Measurements from ENCODE around the gene CFL1.

Gene CFL1

DNA sequence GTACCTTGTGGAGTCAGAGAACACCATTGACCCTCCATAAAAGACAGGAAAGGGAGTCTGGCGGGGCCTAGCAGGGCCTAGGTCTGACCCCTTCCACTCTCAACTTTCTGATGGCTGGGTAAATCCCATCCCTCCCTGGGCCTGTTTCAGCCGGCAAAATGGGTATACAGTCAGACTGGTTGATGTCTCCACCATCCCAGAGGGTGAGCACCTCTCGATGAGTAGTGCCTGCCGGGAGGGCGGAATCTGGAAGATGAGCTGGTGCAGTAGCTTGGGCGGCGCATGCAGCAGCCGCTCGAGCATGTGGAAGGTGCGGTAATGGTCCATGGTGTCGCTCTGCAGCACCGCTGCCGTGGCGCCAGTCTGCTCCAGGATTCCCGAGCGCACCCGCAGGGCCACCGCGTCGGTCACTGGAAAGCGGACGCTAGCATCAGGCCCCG, 29.8 kb upstream of the CFL1 start:
- DNase-seq, result no peak

DNA sequence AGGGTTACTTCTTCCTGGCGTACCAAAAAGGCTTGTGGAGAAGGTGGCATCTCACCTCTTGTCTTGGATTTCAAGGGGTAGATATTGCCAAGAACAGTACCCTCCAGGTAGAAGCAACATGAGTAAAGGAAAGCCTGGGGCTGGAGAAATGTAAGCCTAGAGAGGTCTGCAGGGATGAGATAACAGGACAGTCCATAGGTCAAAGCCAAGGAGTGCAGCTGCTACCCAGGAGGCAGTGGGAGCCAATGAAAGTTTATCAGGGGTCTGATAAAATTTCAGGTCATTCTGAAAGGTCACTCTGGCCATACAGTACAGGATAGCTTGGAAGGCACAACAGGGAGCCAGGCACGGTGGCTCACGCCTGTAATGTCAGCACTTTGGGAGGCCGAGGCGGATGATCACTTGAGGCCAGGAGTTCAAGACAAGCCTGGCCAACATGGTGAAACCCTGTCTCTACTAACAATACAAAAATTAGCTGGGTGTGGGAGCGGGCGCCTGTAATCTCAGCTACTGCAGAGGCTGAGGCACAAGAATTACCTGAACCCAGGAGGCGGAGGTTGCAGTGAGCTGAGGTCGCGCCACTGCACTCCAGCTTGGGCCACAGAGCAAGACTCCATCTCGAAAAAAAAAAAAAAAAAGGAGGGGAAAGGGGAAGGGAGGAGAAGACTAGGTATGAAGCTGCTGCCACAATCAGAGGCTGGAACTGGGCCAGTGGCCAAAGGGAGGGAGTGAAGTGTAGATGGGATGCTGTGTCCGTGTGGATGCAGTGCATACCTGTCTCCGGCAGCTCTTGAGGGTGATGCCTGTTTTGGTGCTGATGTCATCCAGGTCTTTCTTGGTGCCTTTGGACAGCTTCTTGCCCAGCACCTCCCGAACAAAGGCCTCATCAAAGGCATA, 29.1 kb upstream of the CFL1 start:
- DNase-seq, result no peak

DNA sequence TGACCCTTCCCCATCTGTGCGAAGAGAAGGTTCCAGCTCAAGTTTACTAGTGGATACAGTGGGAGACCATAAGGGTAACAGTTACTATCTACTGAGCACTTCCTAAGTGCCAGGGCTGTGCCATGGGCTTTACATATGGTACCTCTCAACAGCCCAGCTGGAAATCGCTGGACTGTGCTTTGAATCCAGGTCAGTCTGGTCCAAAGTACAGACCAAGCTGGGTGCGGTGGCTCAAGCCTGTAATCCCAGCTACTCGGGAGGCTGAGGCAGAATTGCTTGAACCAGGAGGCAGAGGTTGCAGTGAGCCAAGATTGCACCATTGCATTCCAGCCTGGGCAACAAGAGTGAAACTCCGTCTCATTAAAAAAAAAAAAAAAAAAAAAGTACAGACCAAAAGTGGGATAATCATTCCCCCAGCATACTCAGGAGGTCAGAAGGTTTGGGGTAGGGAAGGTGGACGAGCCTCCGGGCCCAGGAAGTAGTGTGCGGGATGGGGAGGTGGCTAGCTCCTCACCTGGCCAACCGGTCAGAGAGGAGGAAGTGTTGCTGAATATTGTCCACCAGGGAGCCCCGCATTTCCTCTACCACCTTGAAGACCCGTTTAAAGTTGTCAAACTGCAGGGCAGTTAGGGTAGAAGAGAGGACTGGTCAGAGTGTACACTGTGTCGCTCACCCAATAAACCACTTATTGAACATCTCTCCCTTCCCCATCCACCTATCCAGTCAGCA, 28.0 kb upstream of the CFL1 start:
- DNase-seq, result no peak

DNA sequence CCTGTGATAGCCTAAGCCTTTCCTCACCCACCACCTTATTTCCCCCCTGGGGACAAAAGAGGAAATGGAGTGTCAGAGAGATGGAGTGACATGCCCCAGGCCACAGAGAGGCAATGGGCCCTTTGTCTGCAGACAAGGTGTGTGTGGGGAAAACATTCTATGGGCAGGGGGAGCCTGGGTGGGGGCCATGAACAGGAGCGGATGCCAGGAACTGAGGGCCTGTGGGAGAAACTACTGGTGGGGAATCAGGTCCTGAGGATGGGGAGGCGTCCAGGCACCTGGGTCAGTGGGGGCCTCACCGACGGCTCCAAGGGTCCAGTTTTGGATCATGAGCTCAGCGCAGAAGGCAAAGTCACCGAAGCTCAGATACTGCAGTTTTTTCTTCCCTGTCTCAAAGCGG, 27.3 kb upstream of the CFL1 start:
- DNase-seq, result no peak

- peak; percentile 74 for DNase-seq
These were observed 26.7 kb upstream of the CFL1 start for GRCh38 chr11:65884716-65885092.

- no peak for DNase-seq
These were observed 26.1 kb upstream of the CFL1 start for GRCh38 chr11:65883786-65884715.

GRCh38 chr11:65883058-65883761, 25.2 kb upstream of the CFL1 start:
- no peak for DNase-seq

DNA sequence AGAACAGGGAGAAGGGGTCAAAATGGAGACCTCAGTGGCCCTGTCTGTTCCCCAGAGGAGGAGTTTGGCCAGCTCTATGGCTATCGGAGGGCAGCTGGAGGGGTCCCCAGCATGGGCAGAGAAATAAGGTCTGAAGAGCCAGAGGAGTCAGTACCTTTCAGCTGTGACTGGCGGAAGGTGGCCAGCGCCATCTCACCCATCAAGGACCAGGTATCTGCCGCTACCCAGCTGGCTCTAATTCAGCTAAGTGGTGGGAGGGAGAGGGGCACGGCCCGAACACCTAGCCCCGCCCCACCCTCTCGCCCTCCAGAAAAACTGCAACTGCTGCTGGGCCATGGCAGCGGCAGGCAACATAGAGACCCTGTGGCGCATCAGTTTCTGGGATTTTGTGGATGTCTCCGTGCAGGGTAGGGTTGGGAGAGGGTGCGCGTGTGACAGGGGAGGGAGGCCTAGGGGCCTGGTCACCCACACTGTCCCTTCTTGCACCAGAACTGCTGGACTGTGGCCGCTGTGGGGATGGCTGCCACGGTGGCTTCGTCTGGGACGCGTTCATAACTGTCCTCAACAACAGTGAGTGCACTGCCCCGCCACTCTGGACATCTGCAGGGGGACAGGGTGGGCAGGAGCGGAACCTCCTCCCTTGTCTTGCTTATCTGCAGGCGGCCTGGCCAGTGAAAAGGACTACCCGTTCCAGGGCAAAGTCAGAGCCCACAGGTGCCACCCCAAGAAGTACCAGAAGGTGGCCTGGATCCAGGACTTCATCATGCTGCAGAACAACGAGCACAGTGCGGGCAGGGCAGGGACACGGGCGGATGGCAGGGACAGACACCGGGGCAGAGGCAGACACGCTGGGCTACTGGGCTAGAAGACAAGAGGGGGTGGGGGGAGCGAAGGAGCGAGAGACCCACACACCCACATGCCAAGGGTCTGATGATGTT, 24.4 kb upstream of the CFL1 start:
- DNase-seq, result no peak

GRCh38 chr11:65880844-65881421, 23.0 kb upstream of the CFL1 start:
- no peak for DNase-seq

- DNase-seq, result no peak
These were observed 22.0 kb upstream of the CFL1 start for GRCh38 chr11:65880027-65880426.

DNA sequence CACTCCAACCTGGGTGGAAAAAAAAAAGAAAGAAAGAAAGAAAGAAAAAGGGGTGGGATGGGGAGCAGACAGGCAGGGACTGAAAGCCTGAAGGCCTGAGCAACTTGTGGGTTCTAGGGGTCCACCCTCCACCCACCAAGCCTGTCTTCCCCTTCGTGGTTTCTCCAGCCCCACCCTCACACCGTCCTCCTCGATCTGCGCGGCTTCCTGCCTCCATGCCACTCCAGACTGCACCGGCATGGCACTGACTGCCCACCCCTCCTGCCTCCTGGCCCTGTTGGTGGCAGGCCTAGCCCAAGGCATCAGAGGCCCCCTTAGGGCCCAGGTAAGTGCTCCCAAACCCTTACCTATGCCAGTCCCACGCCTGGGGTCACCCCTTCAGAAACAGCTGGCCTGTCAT, 21.6 kb upstream of the CFL1 start, which contains the start of gene CTSW:
Gene CTSW, plus strand, starts transcription at position 221 of the 400 bp plus-strand sequence. Its CDS starts 18 bp downstream, at position 239.
- no peak for DNase-seq

GRCh38 chr11:65873318-65874156, 15.6 kb upstream of the CFL1 start:
- DNase-seq, result peak; percentile 95

GRCh38 chr11:65872586-65873317, 14.8 kb upstream of the CFL1 start, which contains the start of gene EFEMP2:
Gene EFEMP2, minus strand, starts transcription at chr11:65872800. Its CDS starts 446 bp downstream, at chr11:65872354.
- DNase-seq, result peak; percentile 81

- DNase-seq, result no peak
These were observed 14.0 kb upstream of the CFL1 start for GRCh38 chr11:65871811-65872548.

GRCh38 chr11:65870706-65871681, 13.0 kb upstream of the CFL1 start:
- DNase-seq, result peak; percentile 51

GRCh38 chr11:65870307-65870658, 12.3 kb upstream of the CFL1 start:
- no peak for DNase-seq
